Measurements from ENCODE around the gene EDAR. TPM values are rescaled to one million over a fixed set of nuclear protein-coding genes. Genes with fewer than 3 reads are reported as not detected.

The EDAR gene
- total and polyA plus RNA-seq, 10 of the 15 experiments (the other 5 are each of a cell fraction or from before 2014, with no cell fraction given), result 0.04 TPM; not detected in 9

DNA sequence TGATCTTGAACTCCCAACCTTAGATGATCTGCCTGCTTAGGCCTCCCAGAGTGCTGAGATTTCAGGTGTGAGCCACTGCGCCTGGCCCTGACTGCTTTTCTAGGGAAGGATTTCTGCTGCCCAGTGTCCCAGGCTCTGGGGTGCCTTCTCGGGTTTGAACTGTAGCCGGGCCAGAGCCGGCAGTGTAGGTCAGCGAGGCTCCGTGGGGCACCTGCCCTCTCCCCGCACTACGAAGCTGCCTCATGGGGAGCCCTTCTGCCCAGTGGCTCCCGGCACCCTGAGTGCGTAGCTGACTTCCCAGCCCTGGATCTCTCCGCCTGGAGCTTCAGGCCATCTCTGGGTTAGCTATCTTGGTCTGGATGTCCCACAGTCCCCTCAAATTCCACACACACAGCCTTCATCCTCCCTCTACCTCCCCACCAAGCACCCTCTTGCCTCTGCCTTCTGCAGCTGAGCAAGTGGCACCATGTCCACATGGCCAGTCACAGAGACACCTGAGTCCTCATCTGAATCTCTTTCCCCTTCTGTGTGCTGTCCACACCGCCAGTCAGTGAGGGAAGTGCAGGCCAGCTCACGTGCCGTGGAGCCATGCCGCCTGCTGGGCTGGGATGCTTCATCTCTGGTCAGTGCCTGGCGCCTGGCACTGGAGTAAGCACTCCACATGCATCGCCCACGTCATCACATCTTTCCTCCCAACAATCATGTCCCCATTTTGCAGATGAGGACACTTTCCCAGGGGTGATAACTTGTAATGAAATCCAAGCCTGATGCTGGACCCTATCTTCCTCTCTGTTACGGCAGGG, 69.2 kb downstream of the EDAR start (continued):
- TF ChIP-seq EP300 (IDR thresholded peaks at IDR 0.05; ENCODE audit: borderline replicate concordance in 1 of 2, control insufficient read depth in 1 of 2, low read depth in 2 of 2, low read length in 2 of 2) (no peak), YBX1 (IDR thresholded peaks at IDR 0.05) (no peak)

DNA sequence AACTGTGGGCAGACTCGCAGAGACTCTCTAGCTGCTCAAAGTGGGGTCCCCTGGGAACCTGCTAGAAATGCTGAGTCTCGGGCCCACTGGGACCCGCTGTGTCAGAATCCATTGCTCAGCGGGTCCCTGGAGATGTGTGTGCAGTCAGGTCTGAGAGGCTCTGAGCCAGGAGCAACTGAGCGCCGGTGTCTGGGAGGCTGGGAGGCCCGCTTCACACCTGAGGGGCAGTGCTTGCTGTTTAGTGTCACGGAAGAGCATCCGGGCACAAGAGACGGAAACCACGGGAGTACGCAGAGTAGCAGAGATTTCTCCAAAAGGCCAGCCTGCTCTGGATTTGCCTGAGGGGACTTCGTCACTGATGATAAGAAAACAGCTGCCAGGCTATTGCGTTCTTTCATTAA, 70.1 kb downstream of the EDAR start:
- Histone ChIP-seq H3K27me3 (replicated peaks in 1 of 2; ENCODE audit: control insufficient read depth in 2 of 2, insufficient read depth in 2 of 2, low read length in 1 of 2) (peaks cover 0 to 1% of the 10 kb centered on the region in 2 experiments; a peak in 2 of 4 replicates), H3K36me3 (ENCODE audit: control insufficient read depth in 2 of 2, insufficient read depth in 2 of 2, low read length in 1 of 2) (no peaks in the 10 kb centered on the region), H3K4me2 (ENCODE audit: control insufficient read depth, insufficient read depth) (no peak overlapping the region), H3K9ac (ENCODE audit: control insufficient read depth, insufficient read depth, low read length) (no peak overlapping the region), H3K27ac (ENCODE audit: control insufficient read depth, insufficient read depth) (no peak overlapping the region), H3K79me2 (ENCODE audit: control insufficient read depth, insufficient read depth, low read length) (no peaks in the 10 kb centered on the region), H3K4me3 (no peak overlapping the region), H3K4me1 (ENCODE audit: control insufficient read depth, insufficient read depth, low read length) (no peaks in the 10 kb centered on the region), H2AFZ (ENCODE audit: control insufficient read depth, low read depth, low read length) (no peak overlapping the region), H3K9me3 (replicated peaks; ENCODE audit: control insufficient read depth, insufficient read depth, low read length) (no peaks in the 10 kb centered on the region), H4K20me1 (ENCODE audit: control insufficient read depth, insufficient read depth) (no peaks in the 10 kb centered on the region)
- ATAC-seq (no peak), FAIRE-seq (no peak), DNase-seq (ENCODE audit: low read depth, low spot score) (no peak)
- in situ Hi-C loops (cut with MboI) (no loop called here), intact Hi-C loops (cut with micrococcal nuclease; ENCODE audit: unreplicated experiment) (no loop called here)
- TF ChIP-seq MEF2B (IDR thresholded peaks at IDR 0.05; ENCODE audit: partially characterized antibody, poor library complexity, severe bottlenecking), result no peak
- WGBS (ENCODE audit: insufficient coverage, insufficient replicate concordance, low lambda C conversion rate, missing lambda C conversion rate), result 54% methylated on average over 14 of the region's 14 CpGs
- ChIA-PET POLR2A (no interaction called here), CTCF (no interaction called here), RAD21 (ENCODE audit: unreplicated experiment) (no interaction called here), SMC1A (ENCODE audit: uncharacterized antibody, unreplicated experiment) (no interaction called here)
- no TSS peak for BruUV-seq (replicated peaks)

DNA sequence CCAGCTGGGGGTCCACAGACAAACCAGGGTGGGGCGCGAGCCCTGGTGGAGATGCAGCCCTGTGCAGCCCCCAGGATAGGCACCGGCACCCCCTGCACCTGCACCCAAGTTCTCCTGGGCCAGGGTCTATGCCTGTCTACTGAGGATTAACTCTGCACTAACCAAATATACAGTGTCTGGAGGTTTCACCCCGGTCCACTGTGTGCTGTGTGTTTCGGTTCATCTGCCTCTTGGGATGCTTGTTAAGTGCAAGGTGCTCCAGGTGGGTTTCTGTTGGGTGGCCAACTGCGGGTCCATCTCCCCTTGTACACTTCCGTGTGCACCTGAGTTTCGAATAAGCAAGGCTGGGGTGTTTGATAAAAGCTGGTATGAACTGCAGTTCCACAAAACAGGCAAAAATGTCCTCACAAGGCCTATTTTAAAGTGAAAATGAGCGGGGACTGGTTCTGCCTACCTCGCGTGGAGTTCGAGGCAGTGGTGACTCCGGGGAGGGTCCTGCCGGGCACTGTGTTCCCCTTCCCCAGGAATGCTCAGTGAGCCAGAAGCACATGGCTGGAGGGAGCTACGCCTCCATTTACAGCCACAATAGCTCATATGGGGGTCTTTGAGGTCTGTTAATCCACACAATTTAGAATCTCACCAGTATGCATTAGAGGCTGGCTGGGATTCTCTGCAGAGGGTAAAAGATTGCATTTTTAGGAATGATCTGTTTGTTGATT, 70.7 kb downstream of the EDAR start:
- FAIRE-seq (no peak), DNase-seq (ENCODE audit: low read depth, low spot score) (no peak), ATAC-seq (no peak)
- H3K9ac ChIP-seq (ENCODE audit: control insufficient read depth, insufficient read depth, low read length), result no peak overlapping the region
- in situ Hi-C loops (cut with MboI) (no loop called here), intact Hi-C loops (cut with micrococcal nuclease; ENCODE audit: unreplicated experiment) (no loop called here)
- peaks cover 0 to 1% of the 10 kb centered on the region in 2 experiments; a peak in 2 of 4 replicates for H3K27me3 ChIP-seq (replicated peaks in 1 of 2; ENCODE audit: control insufficient read depth in 2 of 2, insufficient read depth in 2 of 2, low read length in 1 of 2)
- ChIA-PET POLR2A (no interaction called here), RAD21 (ENCODE audit: unreplicated experiment) (no interaction called here), CTCF (no interaction called here), SMC1A (ENCODE audit: uncharacterized antibody, unreplicated experiment) (no interaction called here)
- H3K4me3 ChIP-seq, result no peak overlapping the region
- 33% methylated on average over 15 of the region's 15 CpGs for WGBS (ENCODE audit: insufficient coverage, insufficient replicate concordance, low lambda C conversion rate, missing lambda C conversion rate)
- no peak overlapping the region for H3K27ac ChIP-seq (ENCODE audit: control insufficient read depth, insufficient read depth)
- no peaks in the 10 kb centered on the region for H3K4me1 ChIP-seq (ENCODE audit: control insufficient read depth, insufficient read depth, low read length)
- BruUV-seq (replicated peaks), result no TSS peak
- H3K9me3 ChIP-seq (replicated peaks; ENCODE audit: control insufficient read depth, insufficient read depth, low read length), result no peaks in the 10 kb centered on the region
- H3K4me2 ChIP-seq (ENCODE audit: control insufficient read depth, insufficient read depth), result no peak overlapping the region
- no peaks in the 10 kb centered on the region for H3K79me2 ChIP-seq (ENCODE audit: control insufficient read depth, insufficient read depth, low read length)
- H3K36me3 ChIP-seq (ENCODE audit: control insufficient read depth in 2 of 2, insufficient read depth in 2 of 2, low read length in 1 of 2), result no peaks in the 10 kb centered on the region
- no peak overlapping the region for H2AFZ ChIP-seq (ENCODE audit: control insufficient read depth, low read depth, low read length)
- no peaks in the 10 kb centered on the region for H4K20me1 ChIP-seq (ENCODE audit: control insufficient read depth, insufficient read depth)
- no peak for TF ChIP-seq SP1 (IDR thresholded peaks at IDR 0.05; ENCODE audit: low read depth, low read length)
- no peak for TF ChIP-seq POLR2AphosphoS5 (IDR thresholded peaks at IDR 0.05; ENCODE audit: low read length)
- TF ChIP-seq EED (IDR thresholded peaks at IDR 0.05; ENCODE audit: low read depth), result no peak
- no peak for TF ChIP-seq NFXL1 (IDR thresholded peaks at IDR 0.05; ENCODE audit: borderline replicate concordance)
- TF ChIP-seq YY1 (IDR thresholded peaks at IDR 0.05; ENCODE audit: low read depth, low read length), result no peak
- TF ChIP-seq, protein P1, sequence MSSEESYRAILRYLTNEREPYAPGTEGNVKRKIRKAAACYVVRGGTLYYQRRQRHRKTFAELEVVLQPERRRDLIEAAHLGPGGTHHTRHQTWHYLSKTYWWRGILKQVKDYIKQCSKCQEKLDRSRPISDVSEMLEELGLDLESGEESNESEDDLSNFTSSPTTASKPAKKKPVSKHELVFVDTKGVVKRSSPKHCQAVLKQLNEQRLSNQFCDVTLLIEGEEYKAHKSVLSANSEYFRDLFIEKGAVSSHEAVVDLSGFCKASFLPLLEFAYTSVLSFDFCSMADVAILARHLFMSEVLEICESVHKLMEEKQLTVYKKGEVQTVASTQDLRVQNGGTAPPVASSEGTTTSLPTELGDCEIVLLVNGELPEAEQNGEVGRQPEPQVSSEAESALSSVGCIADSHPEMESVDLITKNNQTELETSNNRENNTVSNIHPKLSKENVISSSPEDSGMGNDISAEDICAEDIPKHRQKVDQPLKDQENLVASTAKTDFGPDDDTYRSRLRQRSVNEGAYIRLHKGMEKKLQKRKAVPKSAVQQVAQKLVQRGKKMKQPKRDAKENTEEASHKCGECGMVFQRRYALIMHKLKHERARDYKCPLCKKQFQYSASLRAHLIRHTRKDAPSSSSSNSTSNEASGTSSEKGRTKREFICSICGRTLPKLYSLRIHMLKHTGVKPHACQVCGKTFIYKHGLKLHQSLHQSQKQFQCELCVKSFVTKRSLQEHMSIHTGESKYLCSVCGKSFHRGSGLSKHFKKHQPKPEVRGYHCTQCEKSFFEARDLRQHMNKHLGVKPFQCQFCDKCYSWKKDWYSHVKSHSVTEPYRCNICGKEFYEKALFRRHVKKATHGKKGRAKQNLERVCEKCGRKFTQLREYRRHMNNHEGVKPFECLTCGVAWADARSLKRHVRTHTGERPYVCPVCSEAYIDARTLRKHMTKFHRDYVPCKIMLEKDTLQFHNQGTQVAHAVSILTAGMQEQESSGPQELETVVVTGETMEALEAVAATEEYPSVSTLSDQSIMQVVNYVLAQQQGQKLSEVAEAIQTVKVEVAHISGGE (CRISPR knock-in tag; IDR thresholded peaks at IDR 0.05), result no peak
